NB4 (cell line): ENCODE measurements around the gene NPY4R2.
"Not testable (repeated sequence)": the region's sequence is repeated elsewhere in the genome, so short reads cannot be mapped to it uniquely, and the experiment has no call there.

Source experiments
- POLR2A ChIP-seq: IDR thresholded peaks from 2 replicates; pipeline ENCODE4 v1.6.1; 2011; ENCODE audit warnings: mild to moderate bottlenecking; ENCODE audit not compliant: insufficient read length; ENCODE audit errors: extremely low read depth
- TF ChIP-seq, protein P1 (sequence below): IDR thresholded peaks from one replicate; pipeline ENCODE4 v1.5.1; 2012; ENCODE audit warnings: low read depth, low read length

DNA sequence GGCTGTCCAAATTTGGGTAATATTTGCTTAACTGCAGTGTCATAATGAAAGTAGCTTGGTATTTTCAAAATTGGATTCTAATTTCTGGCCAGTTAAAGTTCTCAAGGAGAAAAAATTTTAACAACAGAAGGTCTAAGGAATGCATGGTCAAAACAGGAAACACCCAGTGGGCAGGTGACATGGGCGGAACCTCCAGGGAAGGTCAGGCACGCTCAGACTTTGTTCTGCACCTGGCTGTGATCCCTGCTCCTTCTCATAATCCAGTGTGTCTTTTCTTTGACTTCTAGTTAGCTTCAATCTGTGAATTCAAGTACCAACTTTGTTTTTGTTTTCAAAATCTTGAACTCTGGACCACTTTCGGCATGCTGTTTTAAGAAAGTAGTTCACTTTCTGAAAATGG is 34.2 kb upstream of the NPY4R2 start:
- TF ChIP-seq, protein P1, sequence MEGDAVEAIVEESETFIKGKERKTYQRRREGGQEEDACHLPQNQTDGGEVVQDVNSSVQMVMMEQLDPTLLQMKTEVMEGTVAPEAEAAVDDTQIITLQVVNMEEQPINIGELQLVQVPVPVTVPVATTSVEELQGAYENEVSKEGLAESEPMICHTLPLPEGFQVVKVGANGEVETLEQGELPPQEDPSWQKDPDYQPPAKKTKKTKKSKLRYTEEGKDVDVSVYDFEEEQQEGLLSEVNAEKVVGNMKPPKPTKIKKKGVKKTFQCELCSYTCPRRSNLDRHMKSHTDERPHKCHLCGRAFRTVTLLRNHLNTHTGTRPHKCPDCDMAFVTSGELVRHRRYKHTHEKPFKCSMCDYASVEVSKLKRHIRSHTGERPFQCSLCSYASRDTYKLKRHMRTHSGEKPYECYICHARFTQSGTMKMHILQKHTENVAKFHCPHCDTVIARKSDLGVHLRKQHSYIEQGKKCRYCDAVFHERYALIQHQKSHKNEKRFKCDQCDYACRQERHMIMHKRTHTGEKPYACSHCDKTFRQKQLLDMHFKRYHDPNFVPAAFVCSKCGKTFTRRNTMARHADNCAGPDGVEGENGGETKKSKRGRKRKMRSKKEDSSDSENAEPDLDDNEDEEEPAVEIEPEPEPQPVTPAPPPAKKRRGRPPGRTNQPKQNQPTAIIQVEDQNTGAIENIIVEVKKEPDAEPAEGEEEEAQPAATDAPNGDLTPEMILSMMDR: not testable (repeated sequence)
- not testable (repeated sequence) for TF ChIP-seq POLR2A
